ENCODE results near the gene SSC4D. TPM values are rescaled to one million over a fixed set of nuclear protein-coding genes. Genes with fewer than 3 reads are reported as not detected.

SSC4D gene
- total and polyA plus RNA-seq, 2 of the 8 experiments (the other 6 are each of a cell fraction or from before 2014, with no cell fraction given), result 11.8 to 27.5 TPM

GRCh38 chr7:76425156-76425555, 15.7 kb upstream of the SSC4D start:
- H2BK15ac ChIP-seq (ENCODE audit: low read length), result peak overlapping the region; percentile 92
- H3K4me3 ChIP-seq (ENCODE audit: extremely low read depth in 1 of 4, insufficient read depth in 2 of 4, low read depth in 3 of 4, low read length in 4 of 4), result no peak overlapping the region
- no peaks in the 10 kb centered on the region for H3K23me2 ChIP-seq (ENCODE audit: low read depth, low read length)
- H4K20me1 ChIP-seq (replicated peaks in 1 of 2; ENCODE audit: control insufficient read depth in 1 of 2, insufficient read depth in 2 of 2, low read length in 2 of 2), result no peaks in the 10 kb centered on the region
- H3K4ac ChIP-seq (replicated peaks; ENCODE audit: insufficient read length, low read depth, low read length), result no peak overlapping the region
- no peaks in the 10 kb centered on the region for H3K27me3 ChIP-seq (replicated peaks in 1 of 4; ENCODE audit: control insufficient read depth in 3 of 4, extremely low read depth in 1 of 4, insufficient read depth in 3 of 4, low read length in 3 of 4)
- H3K56ac ChIP-seq (replicated peaks; ENCODE audit: insufficient read length, low read depth, low read length), result no peak overlapping the region
- no peaks in the 10 kb centered on the region for H3K79me1 ChIP-seq (ENCODE audit: low read depth, low read length)
- no peak overlapping the region for H4K8ac ChIP-seq (ENCODE audit: extremely low read depth, insufficient read depth, low read length)
- H2BK12ac ChIP-seq (ENCODE audit: low read depth, low read length), result peak overlapping the region; percentile 68; the same call in 1 of the 2 replicates
- H3K27ac ChIP-seq (ENCODE audit: low read depth, low read length), result no peak overlapping the region
- DNase-seq (ENCODE audit: low read depth in 1 of 2, low spot score in 2 of 2) (no peak), FAIRE-seq (no peak)
- H4K91ac ChIP-seq (replicated peaks; ENCODE audit: insufficient read length, low read length), result peak overlapping the region; percentile 65
- no peak overlapping the region for H2BK5ac ChIP-seq (ENCODE audit: low read depth, low read length)
- no peaks in the 10 kb centered on the region for H3K79me2 ChIP-seq (ENCODE audit: control insufficient read depth in 1 of 2, insufficient read depth in 2 of 2, low read length in 2 of 2)
- ChIA-PET POLR2A (ENCODE audit: partially characterized antibody) (no interaction called here), CTCF (ENCODE audit: partially characterized antibody) (interaction anchor here (0.6 to 0.7 kb wide), 3 partner anchors 7 to 65 kb away, joined by 3 to 4 read pairs (median 3); no protein-coding TSS in a partner anchor)
- H3K23ac ChIP-seq (ENCODE audit: insufficient read length), result no peak overlapping the region
- H3K4me1 ChIP-seq (replicated peaks in 1 of 4; ENCODE audit: control insufficient read depth in 3 of 4, insufficient read depth in 4 of 4, low read length in 3 of 4), result peaks cover 3 to 9% (median 5%) of the 10 kb centered on the region in 4 experiments
- H3K36me3 ChIP-seq (ENCODE audit: control insufficient read depth in 2 of 4, insufficient read depth in 4 of 4, low read length in 3 of 4), result no peaks in the 10 kb centered on the region
- H2BK20ac ChIP-seq (ENCODE audit: low read length), result peak overlapping the region; percentile 21; the same call in 1 of the 2 replicates
- 0 out of 2 replicates have a peak overlapping the region, but pooled peaks have one; percentile 39 for H2AK5ac ChIP-seq (ENCODE audit: low read depth, low read length)
- H3K9ac ChIP-seq (replicated peaks in 1 of 4; ENCODE audit: extremely low read depth in 1 of 4, low read depth in 3 of 4, low read length in 3 of 4), result no peak overlapping the region
- peak overlapping the region; percentile 55 for H2BK120ac ChIP-seq (replicated peaks; ENCODE audit: low read depth, low read length)
- WGBS, 2 experiments (ENCODE audit: extremely low coverage in 1 of 2, insufficient coverage in 1 of 2, insufficient read length in 1 of 2, insufficient replicate concordance in 2 of 2, low coverage in 1 of 2, low lambda C conversion rate in 2 of 2, missing lambda C conversion rate in 1 of 2), result 96% methylated on average over 9 of the region's 9 CpGs; no CpG with 5 or more reads in 1 of the 2 experiments
- H4K5ac ChIP-seq (ENCODE audit: insufficient read length, low read depth, low read length), result no peak overlapping the region
- no peak overlapping the region for H2AFZ ChIP-seq (ENCODE audit: low read length)
- peak overlapping the region; percentile 6; the same call in 1 of the 2 replicates for H3K18ac ChIP-seq (ENCODE audit: extremely low read depth, low read length)
- no peak overlapping the region for H3K14ac ChIP-seq (ENCODE audit: insufficient read length)
- no peaks in the 10 kb centered on the region for H3K9me3 ChIP-seq (ENCODE audit: insufficient read depth in 2 of 2, low read depth in 1 of 2, low read length in 1 of 2)
- H3K4me2 ChIP-seq (ENCODE audit: insufficient read depth in 1 of 2, low read depth in 2 of 2, low read length in 2 of 2), result no peak overlapping the region
- no peak for TF ChIP-seq CREB1 (IDR thresholded peaks at IDR 0.05)
- TF ChIP-seq, protein P1, sequence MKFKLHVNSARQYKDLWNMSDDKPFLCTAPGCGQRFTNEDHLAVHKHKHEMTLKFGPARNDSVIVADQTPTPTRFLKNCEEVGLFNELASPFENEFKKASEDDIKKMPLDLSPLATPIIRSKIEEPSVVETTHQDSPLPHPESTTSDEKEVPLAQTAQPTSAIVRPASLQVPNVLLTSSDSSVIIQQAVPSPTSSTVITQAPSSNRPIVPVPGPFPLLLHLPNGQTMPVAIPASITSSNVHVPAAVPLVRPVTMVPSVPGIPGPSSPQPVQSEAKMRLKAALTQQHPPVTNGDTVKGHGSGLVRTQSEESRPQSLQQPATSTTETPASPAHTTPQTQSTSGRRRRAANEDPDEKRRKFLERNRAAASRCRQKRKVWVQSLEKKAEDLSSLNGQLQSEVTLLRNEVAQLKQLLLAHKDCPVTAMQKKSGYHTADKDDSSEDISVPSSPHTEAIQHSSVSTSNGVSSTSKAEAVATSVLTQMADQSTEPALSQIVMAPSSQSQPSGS (IDR thresholded peaks at IDR 0.05; ENCODE audit: low read length), result no peak
- no peak for TF ChIP-seq HDAC6 (IDR thresholded peaks at IDR 0.05; ENCODE audit: low read depth, low read length)
- no peak for TF ChIP-seq NANOG (IDR thresholded peaks at IDR 0.05; ENCODE audit: insufficient read depth, low read depth, low read length, poor library complexity, severe bottlenecking)
- no peak for TF ChIP-seq TAF1 (IDR thresholded peaks at IDR 0.05; ENCODE audit: low read depth, low read length)
- TF ChIP-seq CHD2 (IDR thresholded peaks at IDR 0.05; ENCODE audit: low read length), result no peak
- TF ChIP-seq EP300 (IDR thresholded peaks at IDR 0.05; ENCODE audit: borderline replicate concordance in 1 of 2, low read depth in 2 of 2, low read length in 2 of 2), result no peak
- no peak for TF ChIP-seq SIRT6 (IDR thresholded peaks at IDR 0.05; ENCODE audit: low read length)
- TF ChIP-seq, protein P2, sequence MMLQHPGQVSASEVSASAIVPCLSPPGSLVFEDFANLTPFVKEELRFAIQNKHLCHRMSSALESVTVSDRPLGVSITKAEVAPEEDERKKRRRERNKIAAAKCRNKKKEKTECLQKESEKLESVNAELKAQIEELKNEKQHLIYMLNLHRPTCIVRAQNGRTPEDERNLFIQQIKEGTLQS (IDR thresholded peaks at IDR 0.05; ENCODE audit: insufficient read depth, low read depth, low read length), result no peak
- TF ChIP-seq TCF12 (IDR thresholded peaks at IDR 0.05; ENCODE audit: low read depth, low read length), result no peak
- no peak for TF ChIP-seq RFX5 (IDR thresholded peaks at IDR 0.05; ENCODE audit: borderline replicate concordance, low read depth, low read length)
- TF ChIP-seq SP2 (IDR thresholded peaks at IDR 0.05; ENCODE audit: low read length), result no peak
